ENCODE data around the gene SKP1. TPM values are rescaled to one million over a fixed set of nuclear protein-coding genes. Genes with fewer than 3 reads are reported as not detected.

Gene SKP1
- total and polyA plus RNA-seq, 2 donors from 2014 or later, result 380 to 848 TPM

DNA sequence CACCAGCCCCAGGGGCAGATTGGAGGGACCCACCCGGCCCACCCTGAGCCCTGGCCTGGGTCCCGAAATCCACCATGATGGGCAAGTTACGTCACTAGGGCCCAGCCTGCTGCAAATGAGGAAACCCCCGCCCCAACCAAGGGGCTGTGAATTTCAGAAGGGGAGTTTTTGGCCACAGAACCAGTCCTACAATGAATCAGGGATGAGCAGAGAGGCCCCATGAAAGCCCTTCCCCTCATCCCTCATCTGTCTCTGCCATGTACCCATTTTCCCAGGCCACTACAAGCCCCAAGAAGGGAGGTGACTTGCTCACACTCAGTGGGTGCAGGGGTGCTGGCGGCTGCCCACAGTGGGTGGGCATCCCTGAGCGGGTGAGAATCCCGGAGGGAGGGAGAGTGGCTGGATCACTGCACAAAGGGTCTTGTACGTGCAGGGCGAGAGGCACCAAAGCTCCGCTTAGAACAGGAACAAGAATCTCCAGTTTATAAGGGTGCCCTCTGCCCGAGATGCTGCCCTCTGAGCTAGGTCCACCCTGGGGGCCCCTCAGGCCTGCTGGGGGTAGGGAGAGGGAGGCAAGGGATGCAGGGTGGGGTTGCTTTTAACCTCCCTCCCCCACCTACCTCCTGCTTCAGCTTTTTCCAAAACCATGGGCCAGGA lies 72.6 kb downstream of the SKP1 start:
- no peak overlapping the region for H3K9ac ChIP-seq (ENCODE audit: low read length in 3 of 3)
- H3K27me3 ChIP-seq (ENCODE audit: control insufficient read depth, insufficient read depth, low read length), result no peaks in the 10 kb centered on the region
- no peak overlapping the region for H3K27ac ChIP-seq (ENCODE audit: low read depth in 2 of 2, low read length in 2 of 2)
- TF ChIP-seq, protein P1, sequence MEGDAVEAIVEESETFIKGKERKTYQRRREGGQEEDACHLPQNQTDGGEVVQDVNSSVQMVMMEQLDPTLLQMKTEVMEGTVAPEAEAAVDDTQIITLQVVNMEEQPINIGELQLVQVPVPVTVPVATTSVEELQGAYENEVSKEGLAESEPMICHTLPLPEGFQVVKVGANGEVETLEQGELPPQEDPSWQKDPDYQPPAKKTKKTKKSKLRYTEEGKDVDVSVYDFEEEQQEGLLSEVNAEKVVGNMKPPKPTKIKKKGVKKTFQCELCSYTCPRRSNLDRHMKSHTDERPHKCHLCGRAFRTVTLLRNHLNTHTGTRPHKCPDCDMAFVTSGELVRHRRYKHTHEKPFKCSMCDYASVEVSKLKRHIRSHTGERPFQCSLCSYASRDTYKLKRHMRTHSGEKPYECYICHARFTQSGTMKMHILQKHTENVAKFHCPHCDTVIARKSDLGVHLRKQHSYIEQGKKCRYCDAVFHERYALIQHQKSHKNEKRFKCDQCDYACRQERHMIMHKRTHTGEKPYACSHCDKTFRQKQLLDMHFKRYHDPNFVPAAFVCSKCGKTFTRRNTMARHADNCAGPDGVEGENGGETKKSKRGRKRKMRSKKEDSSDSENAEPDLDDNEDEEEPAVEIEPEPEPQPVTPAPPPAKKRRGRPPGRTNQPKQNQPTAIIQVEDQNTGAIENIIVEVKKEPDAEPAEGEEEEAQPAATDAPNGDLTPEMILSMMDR (IDR thresholded peaks at IDR 0.05; ENCODE audit: borderline replicate concordance, extremely low read depth, insufficient read depth), result no peak
- DNase-seq (peak in 1 of 5 donors; percentile 45), FAIRE-seq (no peak)
- no peak overlapping the region for H3K4me3 ChIP-seq (ENCODE audit: low read length in 3 of 3)
- peaks cover 0 to 6% (median 0%) of the 10 kb centered on the region in 3 donors for H3K4me1 ChIP-seq (ENCODE audit: control insufficient read depth in 2 of 3, insufficient read depth in 2 of 3, low read depth in 1 of 3, low read length in 3 of 3)
- H3K9me3 ChIP-seq (ENCODE audit: control insufficient read depth in 2 of 3, insufficient read depth in 1 of 3, low read length in 3 of 3), result no peaks in the 10 kb centered on the region
- no peaks in the 10 kb centered on the region for H3K36me3 ChIP-seq (ENCODE audit: control insufficient read depth in 2 of 3, insufficient read depth in 3 of 3, low read length in 3 of 3)
- intact Hi-C loops (cut with DNase I), result no loop called here

DNA sequence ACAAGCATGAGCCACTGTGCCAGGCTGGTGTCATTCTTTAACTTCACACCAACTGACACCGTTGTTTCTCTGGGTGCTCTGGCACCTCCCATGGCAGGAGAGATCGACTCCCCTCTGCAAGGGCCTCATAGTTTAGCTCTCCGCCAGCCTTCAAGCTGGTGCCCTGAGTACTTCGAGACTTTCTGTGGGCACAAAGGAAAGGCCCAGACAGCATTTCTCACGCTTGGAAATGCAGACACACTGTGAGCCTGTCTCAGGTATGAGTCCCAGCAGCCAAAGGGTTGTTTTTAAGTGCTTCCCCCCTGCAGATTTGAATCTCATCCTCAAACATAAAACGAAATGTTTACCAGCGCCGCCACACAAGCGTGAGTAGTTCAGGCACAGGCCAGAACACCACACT lies 73.4 kb downstream of the SKP1 start:
- intact Hi-C loops (cut with DNase I), result no loop called here
- TF ChIP-seq, protein P1 (IDR thresholded peaks at IDR 0.05; ENCODE audit: borderline replicate concordance, extremely low read depth, insufficient read depth), result no peak
- DNase-seq, result no peak

DNA sequence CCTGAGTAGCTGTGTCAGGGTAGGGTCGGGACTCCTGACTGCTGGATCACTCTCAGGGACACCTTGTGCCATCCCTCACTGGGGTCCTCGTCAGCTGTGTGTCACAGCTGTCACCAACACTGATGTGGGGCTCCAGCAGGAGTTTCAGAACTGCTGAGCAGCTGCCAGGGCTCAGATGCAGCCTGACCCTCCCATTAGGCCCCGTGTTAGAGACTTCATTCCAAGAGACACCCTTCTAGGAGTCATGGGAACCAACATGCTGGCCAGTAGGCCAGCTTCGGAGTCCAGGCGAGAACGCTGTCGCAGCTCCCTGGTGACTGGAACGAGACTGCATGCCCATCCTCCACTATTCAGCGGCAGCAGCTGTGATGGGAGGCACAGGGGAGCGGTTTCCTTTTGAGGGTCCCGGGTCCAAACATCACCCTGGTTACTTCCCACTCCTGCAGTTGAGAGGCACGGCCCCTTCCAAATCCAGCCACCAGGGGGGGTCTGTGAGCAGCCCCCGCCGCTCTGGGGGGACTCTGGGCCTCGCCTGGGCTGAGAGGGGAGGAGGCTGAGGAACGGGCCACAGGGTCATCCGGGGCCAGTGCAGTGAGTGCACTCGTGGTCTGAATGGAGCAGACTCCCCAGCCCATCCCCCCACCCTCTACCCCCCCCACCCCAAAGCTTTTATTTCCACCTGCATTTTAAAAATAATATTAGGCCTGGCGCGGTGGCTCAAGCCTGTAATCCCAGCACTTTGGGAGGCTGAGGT lies 74.9 kb downstream of the SKP1 start:
- Histone ChIP-seq H3K4me3 (ENCODE audit: low read length in 3 of 3) (no peak overlapping the region), H3K27me3 (ENCODE audit: control insufficient read depth, insufficient read depth, low read length) (no peaks in the 10 kb centered on the region), H3K27ac (ENCODE audit: low read depth in 2 of 2, low read length in 2 of 2) (no peak overlapping the region), H3K9ac (ENCODE audit: low read length in 3 of 3) (no peak overlapping the region), H3K9me3 (ENCODE audit: control insufficient read depth in 2 of 3, insufficient read depth in 1 of 3, low read length in 3 of 3) (no peaks in the 10 kb centered on the region), H3K36me3 (ENCODE audit: control insufficient read depth in 2 of 3, insufficient read depth in 3 of 3, low read length in 3 of 3) (no peaks in the 10 kb centered on the region), H3K4me1 (ENCODE audit: control insufficient read depth in 2 of 3, insufficient read depth in 2 of 3, low read depth in 1 of 3, low read length in 3 of 3) (peaks cover 0 to 10% (median 0%) of the 10 kb centered on the region in 3 donors)
- TF ChIP-seq, protein P1 (IDR thresholded peaks at IDR 0.05; ENCODE audit: borderline replicate concordance, extremely low read depth, insufficient read depth), result peak; percentile 55
- DNase-seq (peak; percentile 47 to 78 (median 59)), FAIRE-seq (no peak)
- intact Hi-C loops (cut with DNase I), result no loop called here

More for the DNA sequence above, 73.4 kb downstream of the SKP1 start:
- peaks cover 0 to 10% (median 0%) of the 10 kb centered on the region in 3 donors for H3K4me1 ChIP-seq (ENCODE audit: control insufficient read depth in 2 of 3, insufficient read depth in 2 of 3, low read depth in 1 of 3, low read length in 3 of 3)
- H3K9ac ChIP-seq (ENCODE audit: low read length in 3 of 3), result no peak overlapping the region
- no peaks in the 10 kb centered on the region for H3K9me3 ChIP-seq (ENCODE audit: control insufficient read depth in 2 of 3, insufficient read depth in 1 of 3, low read length in 3 of 3)
- H3K4me3 ChIP-seq (ENCODE audit: low read length in 3 of 3), result no peak overlapping the region
- no peaks in the 10 kb centered on the region for H3K27me3 ChIP-seq (ENCODE audit: control insufficient read depth, insufficient read depth, low read length)
- no peak for FAIRE-seq
- no peaks in the 10 kb centered on the region for H3K36me3 ChIP-seq (ENCODE audit: control insufficient read depth in 2 of 3, insufficient read depth in 3 of 3, low read length in 3 of 3)
- no peak overlapping the region for H3K27ac ChIP-seq (ENCODE audit: low read depth in 2 of 2, low read length in 2 of 2)
